ENCODE data around the gene PDE4B.

Gene PDE4B

GRCh38 chr1:66183400-66183799 is 390.7 kb downstream of the PDE4B start:
- TF ChIP-seq CTCF (IDR thresholded peaks at IDR 0.05; ENCODE audit: control insufficient read depth, insufficient read depth, low read depth, low read length, missing control alignments) = no peak
- DNase-seq (ENCODE audit: low read depth) = no peak
- no peak overlapping the region for H3K4me3 ChIP-seq (ENCODE audit: control insufficient read depth, low read depth, low read length)

- no peak for DNase-seq (ENCODE audit: low read depth)
- no peak overlapping the region for H3K4me3 ChIP-seq (ENCODE audit: control insufficient read depth, low read depth, low read length)
- no peak for TF ChIP-seq CTCF (IDR thresholded peaks at IDR 0.05; ENCODE audit: control insufficient read depth, insufficient read depth, low read depth, low read length, missing control alignments)
Observed at GRCh38 chr1:66197120-66197519, 404.4 kb downstream of the PDE4B start.

DNA sequence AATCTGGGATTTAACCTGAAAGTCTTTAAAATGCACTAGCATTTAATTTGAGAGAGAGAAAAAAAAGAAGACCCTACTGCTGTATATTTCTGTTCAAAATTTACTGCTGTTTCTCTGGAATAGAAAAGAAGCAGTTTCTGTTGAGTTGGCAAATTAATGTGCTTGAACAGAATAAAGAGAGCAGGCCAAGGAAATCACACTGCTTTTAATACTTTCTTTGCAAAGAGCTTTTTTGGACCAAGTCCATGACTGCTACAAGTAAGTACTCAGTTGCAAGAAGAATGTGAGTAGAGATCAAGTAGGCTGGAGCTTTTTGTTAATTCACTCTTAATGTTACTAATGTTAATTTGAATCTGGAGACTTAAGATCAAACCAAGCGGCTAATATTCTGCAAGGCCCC is 405.1 kb downstream of the PDE4B start:
- DNase-seq (ENCODE audit: low read depth) = no peak
- TF ChIP-seq CTCF (IDR thresholded peaks at IDR 0.05; ENCODE audit: control insufficient read depth, insufficient read depth, low read depth, low read length, missing control alignments) = no peak

GRCh38 chr1:66206563-66207144 is 414.0 kb downstream of the PDE4B start:
- no peak overlapping the region for H3K4me3 ChIP-seq (ENCODE audit: control insufficient read depth, low read depth, low read length)
- no peak for DNase-seq (ENCODE audit: low read depth)
- no peak for TF ChIP-seq CTCF (IDR thresholded peaks at IDR 0.05; ENCODE audit: control insufficient read depth, insufficient read depth, low read depth, low read length, missing control alignments)

More for the DNA sequence above, 405.1 kb downstream of the PDE4B start:
- H3K4me3 ChIP-seq (ENCODE audit: control insufficient read depth, low read depth, low read length) = no peak overlapping the region

DNA sequence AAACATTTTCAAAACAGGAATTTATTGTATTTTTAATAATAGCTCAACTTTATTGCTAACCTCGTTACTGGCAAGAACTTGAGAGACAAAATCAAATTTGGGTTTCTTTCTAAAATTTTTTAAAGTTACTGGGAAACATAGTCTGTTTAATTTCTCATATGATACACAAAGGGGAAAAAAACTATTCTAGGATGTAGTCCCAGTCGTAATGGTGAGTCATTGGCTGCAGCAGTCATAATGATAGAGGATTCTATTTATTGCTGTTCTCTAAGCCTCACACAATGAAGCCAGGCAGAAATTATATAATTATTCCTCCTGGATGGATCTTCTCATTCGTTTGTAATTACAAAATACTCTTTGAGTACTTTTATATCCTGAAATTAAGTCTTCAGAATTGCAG is 414.8 kb downstream of the PDE4B start:
- no peak for TF ChIP-seq CTCF (IDR thresholded peaks at IDR 0.05; ENCODE audit: control insufficient read depth, insufficient read depth, low read depth, low read length, missing control alignments)
- DNase-seq (ENCODE audit: low read depth) = peak; percentile 44
- H3K4me3 ChIP-seq (ENCODE audit: control insufficient read depth, low read depth, low read length) = no peak overlapping the region

GRCh38 chr1:66208632-66209031 is 415.9 kb downstream of the PDE4B start:
- no peak overlapping the region for H3K4me3 ChIP-seq (ENCODE audit: control insufficient read depth, low read depth, low read length)
- DNase-seq (ENCODE audit: low read depth) = no peak
- no peak for TF ChIP-seq CTCF (IDR thresholded peaks at IDR 0.05; ENCODE audit: control insufficient read depth, insufficient read depth, low read depth, low read length, missing control alignments)

Data from AG09309 (cell line).